PC-9 (cell line): ENCODE results near the gene MMP15. TPM values are rescaled to one million over a fixed set of nuclear protein-coding genes. Genes with fewer than 3 reads are reported as not detected.

Experiments
- BruUV-seq: library from RNA; stranded (reverse); fragments of 400-500 nt; replicated peaks from 2 replicates; lab custom pipeline; 2021; lab: Mats Ljungman, UMichigan
- CTCF ChIA-PET: fragments of 300-600 bp; sonication (Branson Sonifier 250); formaldehyde crosslinking; loops from one replicate; lab custom pipeline; 2022; ENCODE audit warnings: antibody characterized with exemption; lab: Charles Lee
- POLR2A ChIA-PET: fragments of 300-600 bp; sonication (Branson Sonifier 250); formaldehyde crosslinking; loops from one replicate; lab custom pipeline; 2022; ENCODE audit warnings: antibody characterized with exemption; ENCODE audit not compliant: unreplicated experiment; lab: Charles Lee
- DNase-seq, 2 experiments: peaks; one replicate each; pipeline versions ENCODE4 v3.0.0 to v3.0.0-alpha.2; 2015 to 2022; ENCODE audit warnings: mixed read lengths in 1 of 2
- H2AFZ ChIP-seq: fragments of 200-600 bp; sonication (generic); 2 replicates; pipeline ENCODE4 v1.8.1; 2017; ENCODE audit warnings: antibody characterized with exemption
- H3F3A ChIP-seq: fragments of 200-600 bp; sonication (generic); 2 replicates; pipeline ENCODE4 v1.8.1; 2017; ENCODE audit warnings: antibody characterized with exemption, mild to moderate bottlenecking, low read depth; ENCODE audit not compliant: insufficient read depth
- H3K27ac ChIP-seq: fragments of 200-600 bp; sonication (generic); 2 replicates; pipeline ENCODE4 v1.6.1; 2016; ENCODE audit warnings: mixed run types
- H3K27me3 ChIP-seq: fragments of 200-600 bp; sonication (generic); 2 replicates; pipeline ENCODE4 v1.6.1; 2016; ENCODE audit warnings: low read depth, mixed run types; ENCODE audit not compliant: insufficient read depth
- H3K36me3 ChIP-seq: fragments of 200-600 bp; sonication (generic); 2 replicates; pipeline ENCODE4 v1.6.1; 2016; ENCODE audit warnings: low read depth, mixed run types
- H3K4me1 ChIP-seq: fragments of 200-600 bp; sonication (generic); replicated peaks from 2 replicates; pipeline ENCODE4 v1.6.1; 2016; ENCODE audit warnings: mixed run types; ENCODE audit not compliant: insufficient read depth
- H3K4me2 ChIP-seq: fragments of 200-600 bp; sonication (generic); 2 replicates; pipeline ENCODE4 v1.6.1; 2017; ENCODE audit warnings: mixed run types
- H3K4me3 ChIP-seq: fragments of 200-600 bp; sonication (generic); 2 replicates; pipeline ENCODE4 v1.6.1; 2016; ENCODE audit warnings: mixed run types
- H3K79me2 ChIP-seq: fragments of 200-600 bp; sonication (generic); 2 replicates; pipeline ENCODE4 v1.6.1; 2017; ENCODE audit warnings: low read depth, mixed run types
- H3K9me2 ChIP-seq: fragments of 200-600 bp; sonication (generic); 2 replicates; pipeline ENCODE4 v1.8.1; 2017; ENCODE audit warnings: mild to moderate bottlenecking; ENCODE audit not compliant: insufficient read depth
- H3K9me3 ChIP-seq: fragments of 200-600 bp; sonication (generic); 2 replicates; pipeline ENCODE4 v1.8.1; 2016; ENCODE audit warnings: low read depth; ENCODE audit not compliant: insufficient read depth
- H4K20me1 ChIP-seq: fragments of 200-600 bp; sonication (generic); 2 replicates; pipeline ENCODE4 v1.8.1; 2017; ENCODE audit not compliant: insufficient read depth
- EZH2 ChIP-seq: fragments of 200-600 bp; sonication (generic); IDR thresholded peaks from 2 replicates; pipeline ENCODE4 v1.8.0; 2017; ENCODE audit warnings: antibody characterized with exemption, low read depth
- intact Hi-C: fragments of 100-400 bp; cut with micrococcal nuclease; formaldehyde crosslinking; loops from one replicate; pipeline ENCODE4 v1.10.0; 2022; ENCODE audit not compliant: unreplicated experiment
- total RNA-seq: library from RNA; stranded (reverse); gene quantifications from 2 replicates; pipeline ENCODE4 v1.2.3, GENCODE V29; 2021
- TF ChIP-seq, protein P1 (sequence below): fragments of 200-600 bp; sonication (generic); conservative IDR thresholded peaks from 2 replicates; pipeline ENCODE4 v1.6.1; 2017; ENCODE audit warnings: mixed run types, antibody characterized with exemption, mild to moderate bottlenecking, moderate library complexity

MMP15 gene
- total RNA-seq, 1 experiment from 2014 or later, result 20.1 TPM

DNA sequence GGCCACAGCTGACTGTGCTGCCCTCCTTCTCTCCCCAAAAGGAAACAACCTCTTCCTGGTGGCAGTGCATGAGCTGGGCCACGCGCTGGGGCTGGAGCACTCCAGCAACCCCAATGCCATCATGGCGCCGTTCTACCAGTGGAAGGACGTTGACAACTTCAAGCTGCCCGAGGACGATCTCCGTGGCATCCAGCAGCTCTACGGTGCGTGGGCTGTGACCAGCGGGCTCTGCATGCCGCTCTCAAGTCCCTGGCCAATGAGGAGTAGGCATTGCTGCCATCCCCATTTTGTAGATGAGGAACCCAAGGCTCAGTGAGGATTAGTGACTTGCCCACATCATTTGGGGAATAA, 14.9 kb downstream of the MMP15 start:
- Histone ChIP-seq H3K79me2 (no peaks in the 10 kb centered on the region), H3K9me3 (no peaks in the 10 kb centered on the region), H3F3A (no peaks in the 10 kb centered on the region), H3K4me3 (no peak overlapping the region), H3K4me1 (no peaks in the 10 kb centered on the region), H3K9me2 (no peaks in the 10 kb centered on the region), H3K27ac (no peak overlapping the region), H2AFZ (no peak overlapping the region), H3K36me3 (no peaks in the 10 kb centered on the region), H4K20me1 (peaks cover under 1% of the 10 kb centered on the region; the same call in 1 of the 2 replicates), H3K4me2 (no peak overlapping the region), H3K27me3 (no peaks in the 10 kb centered on the region)
- BruUV-seq, result no TSS peak
- peak in 1 of 2 experiments; percentile 18 for DNase-seq
- TF ChIP-seq EZH2, result no peak
- TF ChIP-seq, protein P1, sequence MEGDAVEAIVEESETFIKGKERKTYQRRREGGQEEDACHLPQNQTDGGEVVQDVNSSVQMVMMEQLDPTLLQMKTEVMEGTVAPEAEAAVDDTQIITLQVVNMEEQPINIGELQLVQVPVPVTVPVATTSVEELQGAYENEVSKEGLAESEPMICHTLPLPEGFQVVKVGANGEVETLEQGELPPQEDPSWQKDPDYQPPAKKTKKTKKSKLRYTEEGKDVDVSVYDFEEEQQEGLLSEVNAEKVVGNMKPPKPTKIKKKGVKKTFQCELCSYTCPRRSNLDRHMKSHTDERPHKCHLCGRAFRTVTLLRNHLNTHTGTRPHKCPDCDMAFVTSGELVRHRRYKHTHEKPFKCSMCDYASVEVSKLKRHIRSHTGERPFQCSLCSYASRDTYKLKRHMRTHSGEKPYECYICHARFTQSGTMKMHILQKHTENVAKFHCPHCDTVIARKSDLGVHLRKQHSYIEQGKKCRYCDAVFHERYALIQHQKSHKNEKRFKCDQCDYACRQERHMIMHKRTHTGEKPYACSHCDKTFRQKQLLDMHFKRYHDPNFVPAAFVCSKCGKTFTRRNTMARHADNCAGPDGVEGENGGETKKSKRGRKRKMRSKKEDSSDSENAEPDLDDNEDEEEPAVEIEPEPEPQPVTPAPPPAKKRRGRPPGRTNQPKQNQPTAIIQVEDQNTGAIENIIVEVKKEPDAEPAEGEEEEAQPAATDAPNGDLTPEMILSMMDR, result no peak
- ChIA-PET CTCF (no interaction called here), POLR2A (no interaction called here)
- intact Hi-C loops, result no loop called here

DNA sequence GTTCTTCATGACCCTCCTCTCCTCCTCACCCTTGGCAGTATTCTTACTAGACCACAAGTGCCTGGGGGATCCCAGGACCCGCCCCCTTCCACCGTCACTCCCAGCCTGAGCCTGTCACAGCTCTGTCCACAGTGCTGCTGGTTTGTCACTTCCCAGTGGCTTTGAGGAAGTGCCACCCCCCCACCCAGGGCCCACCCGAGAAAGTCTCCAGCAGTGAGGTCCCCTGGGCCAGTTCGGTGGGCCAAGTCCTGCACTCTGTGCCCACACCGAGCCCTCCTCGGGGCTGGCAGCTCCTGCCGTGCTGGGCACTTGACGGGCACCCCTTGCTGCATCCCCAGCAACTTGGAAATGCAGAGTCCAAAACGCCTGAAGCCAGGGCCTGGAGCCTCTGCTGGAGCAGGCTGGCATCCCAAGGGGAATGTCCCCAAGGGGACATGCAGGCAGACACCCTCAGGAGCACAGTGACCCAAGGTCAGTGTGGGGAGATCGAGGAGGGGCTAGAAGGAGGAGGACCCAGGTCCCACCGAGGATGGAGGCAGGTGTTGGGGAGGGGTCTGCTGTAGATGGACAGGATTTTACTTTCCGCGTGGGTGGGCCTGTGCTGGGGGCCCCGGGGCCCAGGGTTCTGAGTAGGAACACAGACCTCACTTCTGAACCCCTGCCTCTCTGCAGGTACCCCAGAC, 15.5 kb downstream of the MMP15 start:
- TF ChIP-seq, protein P1, result no peak
- no peak for TF ChIP-seq EZH2
- H3K79me2 ChIP-seq, result no peaks in the 10 kb centered on the region
- peak in 1 of 2 experiments; percentile 12 for DNase-seq
- no peaks in the 10 kb centered on the region for H3K27me3 ChIP-seq
- BruUV-seq, result no TSS peak
- ChIA-PET CTCF (no interaction called here), POLR2A (no interaction called here)
- H3K9me2 ChIP-seq, result no peaks in the 10 kb centered on the region
- no peaks in the 10 kb centered on the region for H3K4me1 ChIP-seq
- no peak overlapping the region for H3K4me2 ChIP-seq
- H4K20me1 ChIP-seq, result no peaks in the 10 kb centered on the region
- no peaks in the 10 kb centered on the region for H3K9me3 ChIP-seq
- H2AFZ ChIP-seq, result no peak overlapping the region
- H3K4me3 ChIP-seq, result no peak overlapping the region
- no peaks in the 10 kb centered on the region for H3F3A ChIP-seq
- no peaks in the 10 kb centered on the region for H3K36me3 ChIP-seq
- no peak overlapping the region for H3K27ac ChIP-seq
- intact Hi-C loops, result no loop called here

DNA sequence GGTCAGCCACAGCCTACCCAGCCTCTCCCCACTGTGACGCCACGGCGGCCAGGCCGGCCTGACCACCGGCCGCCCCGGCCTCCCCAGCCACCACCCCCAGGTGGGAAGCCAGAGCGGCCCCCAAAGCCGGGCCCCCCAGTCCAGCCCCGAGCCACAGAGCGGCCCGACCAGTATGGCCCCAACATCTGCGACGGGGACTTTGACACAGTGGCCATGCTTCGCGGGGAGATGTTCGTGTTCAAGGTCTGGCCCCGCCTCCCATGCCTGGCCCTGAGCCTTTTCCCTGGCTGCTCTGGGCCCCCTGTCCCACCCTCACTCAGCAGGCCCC, 16.0 kb downstream of the MMP15 start:
- Histone ChIP-seq H3K27ac (no peak overlapping the region), H3K9me3 (no peaks in the 10 kb centered on the region), H3K4me1 (no peaks in the 10 kb centered on the region), H3K36me3 (no peaks in the 10 kb centered on the region), H3F3A (no peaks in the 10 kb centered on the region), H3K4me2 (no peak overlapping the region), H3K4me3 (no peak overlapping the region), H3K9me2 (no peaks in the 10 kb centered on the region), H3K27me3 (no peaks in the 10 kb centered on the region), H2AFZ (no peak overlapping the region), H4K20me1 (no peaks in the 10 kb centered on the region), H3K79me2 (no peaks in the 10 kb centered on the region)
- ChIA-PET CTCF (no interaction called here), POLR2A (no interaction called here)
- BruUV-seq, result no TSS peak
- TF ChIP-seq, protein P1, result no peak
- no peak for TF ChIP-seq EZH2
- DNase-seq, result peak in 1 of 2 experiments; percentile 12
- intact Hi-C loops, result no loop called here
